ENCODE measurements around the gene SYS1.

Gene SYS1

GRCh38 chr20:45400346-45401031, 37.5 kb downstream of the SYS1 start:
- DNase-seq (ENCODE audit: low spot score) (peak; percentile 48), ATAC-seq (ENCODE audit: low read depth) (no peak)
- Histone ChIP-seq H3K27ac (ENCODE audit: poor library complexity, severe bottlenecking) (no peak overlapping the region), H3K9me3 (ENCODE audit: severe bottlenecking) (peaks cover 21% of the 10 kb centered on the region), H3K4me3 (ENCODE audit: severe bottlenecking) (no peak overlapping the region), H3K4me1 (ENCODE audit: insufficient read depth, poor library complexity, severe bottlenecking) (no peaks in the 10 kb centered on the region), H3K27me3 (ENCODE audit: insufficient read depth, poor library complexity, severe bottlenecking) (no peaks in the 10 kb centered on the region), H3K36me3 (ENCODE audit: low read depth) (no peaks in the 10 kb centered on the region)
- TF ChIP-seq, protein P1, sequence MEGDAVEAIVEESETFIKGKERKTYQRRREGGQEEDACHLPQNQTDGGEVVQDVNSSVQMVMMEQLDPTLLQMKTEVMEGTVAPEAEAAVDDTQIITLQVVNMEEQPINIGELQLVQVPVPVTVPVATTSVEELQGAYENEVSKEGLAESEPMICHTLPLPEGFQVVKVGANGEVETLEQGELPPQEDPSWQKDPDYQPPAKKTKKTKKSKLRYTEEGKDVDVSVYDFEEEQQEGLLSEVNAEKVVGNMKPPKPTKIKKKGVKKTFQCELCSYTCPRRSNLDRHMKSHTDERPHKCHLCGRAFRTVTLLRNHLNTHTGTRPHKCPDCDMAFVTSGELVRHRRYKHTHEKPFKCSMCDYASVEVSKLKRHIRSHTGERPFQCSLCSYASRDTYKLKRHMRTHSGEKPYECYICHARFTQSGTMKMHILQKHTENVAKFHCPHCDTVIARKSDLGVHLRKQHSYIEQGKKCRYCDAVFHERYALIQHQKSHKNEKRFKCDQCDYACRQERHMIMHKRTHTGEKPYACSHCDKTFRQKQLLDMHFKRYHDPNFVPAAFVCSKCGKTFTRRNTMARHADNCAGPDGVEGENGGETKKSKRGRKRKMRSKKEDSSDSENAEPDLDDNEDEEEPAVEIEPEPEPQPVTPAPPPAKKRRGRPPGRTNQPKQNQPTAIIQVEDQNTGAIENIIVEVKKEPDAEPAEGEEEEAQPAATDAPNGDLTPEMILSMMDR (IDR thresholded peaks at IDR 0.05; ENCODE audit: poor library complexity, severe bottlenecking): no peak

- Histone ChIP-seq H3K27ac (ENCODE audit: poor library complexity, severe bottlenecking) (no peak overlapping the region), H3K36me3 (ENCODE audit: low read depth) (peaks cover 3% of the 10 kb centered on the region; the same call in 1 of the 2 replicates), H3K4me3 (ENCODE audit: severe bottlenecking) (no peak overlapping the region), H3K27me3 (ENCODE audit: insufficient read depth, poor library complexity, severe bottlenecking) (no peaks in the 10 kb centered on the region), H3K9me3 (ENCODE audit: severe bottlenecking) (peaks cover 21% of the 10 kb centered on the region), H3K4me1 (ENCODE audit: insufficient read depth, poor library complexity, severe bottlenecking) (no peaks in the 10 kb centered on the region)
- DNase-seq (ENCODE audit: low spot score): no peak
- TF ChIP-seq, protein P1 (IDR thresholded peaks at IDR 0.05; ENCODE audit: poor library complexity, severe bottlenecking): no peak
- no peak for ATAC-seq (ENCODE audit: low read depth)
Measured at GRCh38 chr20:45402946-45403345, 40.0 kb downstream of the SYS1 start.

- ATAC-seq (ENCODE audit: low read depth) (no peak), DNase-seq (ENCODE audit: low spot score) (no peak)
- no peak overlapping the region for H3K4me3 ChIP-seq (ENCODE audit: severe bottlenecking)
- H3K27ac ChIP-seq (ENCODE audit: poor library complexity, severe bottlenecking): no peak overlapping the region
- TF ChIP-seq, protein P1 (IDR thresholded peaks at IDR 0.05; ENCODE audit: poor library complexity, severe bottlenecking): no peak
- no peaks in the 10 kb centered on the region for H3K4me1 ChIP-seq (ENCODE audit: insufficient read depth, poor library complexity, severe bottlenecking)
- H3K27me3 ChIP-seq (ENCODE audit: insufficient read depth, poor library complexity, severe bottlenecking): no peaks in the 10 kb centered on the region
- H3K36me3 ChIP-seq (ENCODE audit: low read depth): peaks cover 16% of the 10 kb centered on the region
- peaks cover 16% of the 10 kb centered on the region for H3K9me3 ChIP-seq (ENCODE audit: severe bottlenecking)
Measured at GRCh38 chr20:45404438-45404837, 41.5 kb downstream of the SYS1 start.

DNA sequence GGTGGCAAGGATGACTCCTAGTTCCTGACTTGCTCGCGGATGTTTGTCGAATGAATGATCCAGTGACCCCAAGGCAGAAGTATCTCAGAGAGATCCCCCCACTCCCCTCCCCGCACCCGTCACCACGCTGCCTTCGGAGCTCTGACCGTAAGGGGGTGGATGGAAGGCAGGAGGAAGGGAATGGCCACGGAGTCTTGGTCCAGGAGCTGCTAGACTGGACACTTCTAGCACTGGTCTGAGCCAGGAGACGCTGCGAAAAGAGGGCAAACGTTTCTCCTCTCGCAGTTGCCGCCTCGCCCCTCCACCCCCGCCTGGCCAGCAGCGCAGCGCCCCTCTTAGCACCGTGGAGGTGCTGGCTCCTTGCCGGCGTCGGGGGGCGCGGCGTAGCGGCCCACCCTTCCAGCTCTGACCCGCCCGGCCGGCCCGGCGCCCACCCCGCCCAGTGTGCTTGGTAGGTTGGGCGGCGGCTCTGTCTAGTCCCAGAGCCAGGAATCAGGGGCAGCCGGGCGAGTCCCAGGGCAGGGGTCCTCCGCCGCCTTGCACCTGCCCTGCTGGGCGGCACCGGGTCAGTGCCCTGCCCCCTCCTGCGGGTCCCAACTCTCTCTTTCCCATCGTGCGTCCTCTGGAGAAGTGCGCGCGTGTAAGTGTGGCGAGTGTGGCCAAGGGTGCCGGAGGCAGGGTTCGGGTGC, 42.8 kb downstream of the SYS1 start:
- H3K4me1 ChIP-seq (ENCODE audit: insufficient read depth, poor library complexity, severe bottlenecking): no peaks in the 10 kb centered on the region
- TF ChIP-seq, protein P1 (IDR thresholded peaks at IDR 0.05; ENCODE audit: poor library complexity, severe bottlenecking): no peak
- H3K27ac ChIP-seq (ENCODE audit: poor library complexity, severe bottlenecking): peak overlapping the region; percentile 37
- ATAC-seq (ENCODE audit: low read depth) (peak; percentile 39), DNase-seq (ENCODE audit: low spot score) (peak; percentile 83)
- H3K27me3 ChIP-seq (ENCODE audit: insufficient read depth, poor library complexity, severe bottlenecking): no peaks in the 10 kb centered on the region
- H3K9me3 ChIP-seq (ENCODE audit: severe bottlenecking): peaks cover 6% of the 10 kb centered on the region
- H3K36me3 ChIP-seq (ENCODE audit: low read depth): peaks cover 28% of the 10 kb centered on the region
- peak overlapping the region; percentile 85 for H3K4me3 ChIP-seq (ENCODE audit: severe bottlenecking)

All from RWPE2 (cell line).